Osteoblast (primary cell): ENCODE data around the gene AMPH. TPM values are rescaled to one million over a fixed set of nuclear protein-coding genes. Genes with fewer than 3 reads are reported as not detected.

ENCODE experiments used
- DNase-seq: peaks from one replicate; pipeline ENCODE4 v3.0.0; 2011; ENCODE audit warnings: low spot score, mixed read lengths; ENCODE audit not compliant: insufficient read length; ENCODE audit errors: missing footprints
- H2AFZ ChIP-seq: 2 replicates; pipeline ENCODE4 v1.6.0; 2011; ENCODE audit warnings: mild to moderate bottlenecking, low read length
- H3K27ac ChIP-seq: 2 replicates; pipeline ENCODE4 v1.5.1; 2011; ENCODE audit warnings: mild to moderate bottlenecking, low read depth, low read length, moderate library complexity
- H3K27me3 ChIP-seq: 2 replicates; pipeline ENCODE4 v1.6.0; 2012; ENCODE audit warnings: mild to moderate bottlenecking, control low read depth, inconsistent platforms, low read length, moderate library complexity; ENCODE audit not compliant: insufficient read depth
- H3K36me3 ChIP-seq: 2 replicates; pipeline ENCODE4 v1.5.1; 2011; ENCODE audit warnings: mild to moderate bottlenecking, low read length, control low read depth, moderate library complexity; ENCODE audit not compliant: insufficient read depth
- H3K4me1 ChIP-seq: 2 replicates; pipeline ENCODE4 v1.5.1; 2011; ENCODE audit warnings: mild to moderate bottlenecking, low read length, control low read depth, moderate library complexity; ENCODE audit not compliant: insufficient read depth
- H3K4me2 ChIP-seq: 2 replicates; pipeline ENCODE4 v1.6.0; 2011; ENCODE audit warnings: mild to moderate bottlenecking, low read length; ENCODE audit not compliant: insufficient read depth
- H3K4me3 ChIP-seq: fragments of 200-600 bp; sonication (generic); 3 replicates; pipeline ENCODE4 v1.5.1; 2012; ENCODE audit warnings: mild to moderate bottlenecking, low read length, inconsistent platforms; ENCODE audit not compliant: insufficient read depth
- H3K79me2 ChIP-seq: 2 replicates; pipeline ENCODE4 v1.6.0; 2012; ENCODE audit warnings: mild to moderate bottlenecking, low read length, control low read depth, inconsistent platforms; ENCODE audit not compliant: insufficient read depth
- H3K9me3 ChIP-seq: 2 replicates; pipeline ENCODE4 v1.5.1; 2011; ENCODE audit warnings: low read depth, low read length, control low read depth
- H4K20me1 ChIP-seq: 2 replicates; pipeline ENCODE4 v1.6.0; 2012; ENCODE audit warnings: mild to moderate bottlenecking, low read length, control low read depth; ENCODE audit not compliant: insufficient read depth
- total RNA-seq: library from RNA; depleted of rRNA; stranded (reverse); fragments of >200 nt; gene quantifications from 2 replicates; pipeline ENCODE4 v1.2.3, GENCODE V29; 2012
- TF ChIP-seq, protein P1 (sequence below): IDR thresholded peaks from 2 replicates; pipeline ENCODE4 v1.5.1; 2011; ENCODE audit warnings: mild to moderate bottlenecking, low read depth, low read length, moderate library complexity; ENCODE audit errors: extremely low read depth

Gene AMPH
- total RNA-seq, 1 donor, result 1.1 TPM

DNA sequence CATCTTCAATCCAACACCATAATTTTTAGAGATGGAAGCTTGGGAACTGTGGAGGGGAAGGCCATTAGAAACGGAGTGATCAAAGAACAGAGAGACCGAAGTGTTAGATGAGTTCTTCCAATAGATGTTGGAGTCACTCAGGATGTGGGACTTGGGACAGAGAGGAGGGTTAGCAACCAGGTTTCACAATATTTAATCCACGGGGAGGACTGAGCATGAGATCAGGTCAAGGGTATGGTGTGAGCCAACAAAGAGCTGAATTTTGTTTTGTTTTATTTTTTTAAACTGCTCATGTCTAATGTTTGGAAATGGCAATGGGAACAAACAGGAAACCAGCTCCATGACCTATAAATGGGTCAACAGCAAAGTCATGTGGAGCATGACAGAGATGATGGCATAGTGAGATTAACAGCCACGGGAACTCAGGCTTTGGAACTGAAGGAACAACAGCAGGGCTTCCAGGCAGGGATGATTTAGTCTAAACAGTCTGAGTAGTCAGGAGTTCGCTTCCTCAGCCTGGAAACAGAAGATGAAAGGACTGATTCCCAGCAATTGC is 38.9 kb upstream of the AMPH start:
- TF ChIP-seq, protein P1, sequence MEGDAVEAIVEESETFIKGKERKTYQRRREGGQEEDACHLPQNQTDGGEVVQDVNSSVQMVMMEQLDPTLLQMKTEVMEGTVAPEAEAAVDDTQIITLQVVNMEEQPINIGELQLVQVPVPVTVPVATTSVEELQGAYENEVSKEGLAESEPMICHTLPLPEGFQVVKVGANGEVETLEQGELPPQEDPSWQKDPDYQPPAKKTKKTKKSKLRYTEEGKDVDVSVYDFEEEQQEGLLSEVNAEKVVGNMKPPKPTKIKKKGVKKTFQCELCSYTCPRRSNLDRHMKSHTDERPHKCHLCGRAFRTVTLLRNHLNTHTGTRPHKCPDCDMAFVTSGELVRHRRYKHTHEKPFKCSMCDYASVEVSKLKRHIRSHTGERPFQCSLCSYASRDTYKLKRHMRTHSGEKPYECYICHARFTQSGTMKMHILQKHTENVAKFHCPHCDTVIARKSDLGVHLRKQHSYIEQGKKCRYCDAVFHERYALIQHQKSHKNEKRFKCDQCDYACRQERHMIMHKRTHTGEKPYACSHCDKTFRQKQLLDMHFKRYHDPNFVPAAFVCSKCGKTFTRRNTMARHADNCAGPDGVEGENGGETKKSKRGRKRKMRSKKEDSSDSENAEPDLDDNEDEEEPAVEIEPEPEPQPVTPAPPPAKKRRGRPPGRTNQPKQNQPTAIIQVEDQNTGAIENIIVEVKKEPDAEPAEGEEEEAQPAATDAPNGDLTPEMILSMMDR, result no peak

GRCh38 chr7:38664972-38665371 is 33.8 kb upstream of the AMPH start:
- Histone ChIP-seq H3K4me2 (no peak overlapping the region), H3K36me3 (no peaks in the 10 kb centered on the region), H2AFZ (no peak overlapping the region), H3K27ac (no peak overlapping the region), H3K79me2 (no peaks in the 10 kb centered on the region), H3K4me3 (no peak overlapping the region), H3K4me1 (no peaks in the 10 kb centered on the region), H3K9me3 (no peaks in the 10 kb centered on the region), H4K20me1 (no peaks in the 10 kb centered on the region), H3K27me3 (no peaks in the 10 kb centered on the region)
- no peak for DNase-seq
- TF ChIP-seq, protein P1, result no peak

More for the DNA sequence above, 38.9 kb upstream of the AMPH start:
- Histone ChIP-seq H3K9me3 (no peaks in the 10 kb centered on the region), H3K4me1 (no peaks in the 10 kb centered on the region), H3K27ac (no peak overlapping the region), H3K4me2 (no peak overlapping the region), H3K79me2 (no peaks in the 10 kb centered on the region), H2AFZ (no peak overlapping the region), H3K36me3 (no peaks in the 10 kb centered on the region), H3K4me3 (no peak overlapping the region), H4K20me1 (no peaks in the 10 kb centered on the region), H3K27me3 (no peaks in the 10 kb centered on the region)
- no peak for DNase-seq

- no peak for DNase-seq
- no peaks in the 10 kb centered on the region for H3K79me2 ChIP-seq
- TF ChIP-seq, protein P1, result peak; percentile 76
Observed at GRCh38 chr7:38660427-38661099, 29.4 kb upstream of the AMPH start.

GRCh38 chr7:38659931-38660330 is 28.8 kb upstream of the AMPH start:
- Histone ChIP-seq H3K36me3 (no peaks in the 10 kb centered on the region), H2AFZ (no peak overlapping the region), H4K20me1 (no peaks in the 10 kb centered on the region), H3K4me2 (no peak overlapping the region), H3K9me3 (no peaks in the 10 kb centered on the region), H3K27me3 (no peaks in the 10 kb centered on the region), H3K4me3 (no peak overlapping the region), H3K4me1 (no peaks in the 10 kb centered on the region), H3K79me2 (no peaks in the 10 kb centered on the region), H3K27ac (no peak overlapping the region)
- TF ChIP-seq, protein P1, result no peak
- DNase-seq, result no peak

More at GRCh38 chr7:38660427-38661099, 29.4 kb upstream of the AMPH start:
- Histone ChIP-seq H3K4me3 (no peak overlapping the region), H4K20me1 (no peaks in the 10 kb centered on the region), H3K36me3 (no peaks in the 10 kb centered on the region), H3K4me1 (no peaks in the 10 kb centered on the region), H3K27ac (no peak overlapping the region), H3K4me2 (no peak overlapping the region), H2AFZ (no peak overlapping the region), H3K27me3 (no peaks in the 10 kb centered on the region), H3K9me3 (no peaks in the 10 kb centered on the region)
